ENCODE results near the gene RGS7BP. TPM values are rescaled to one million over a fixed set of nuclear protein-coding genes. Genes with fewer than 3 reads are reported as not detected.
A peak's percentile ranks its signal among the peaks of the same experiment; 100 is the strongest.

Gene RGS7BP
- polyA plus RNA-seq (2013, experiment 1 of 2): 0.15 TPM
- 0.25 TPM for polyA plus RNA-seq (2013, experiment 2 of 2)

- no peaks in the 10 kb centered on the region for H3K9me3 ChIP-seq (ENCODE audit: control insufficient read depth, low read length)
- WGBS, 2 experiments (ENCODE audit: insufficient coverage in 2 of 2): 4 to 5% methylated on average over 44 to 45 of the region's 53 CpGs
- no peak within 1 kb of the TSS for H3K27ac ChIP-seq (ENCODE audit: low read depth, low read length, severe bottlenecking)
- H3K4me3 ChIP-seq (ENCODE audit: extremely low read depth, insufficient read depth, low read length, poor library complexity, severe bottlenecking): peak within 1 kb of the TSS; percentile 52
- no peaks in the 10 kb centered on the region for H3K36me3 ChIP-seq (ENCODE audit: control insufficient read depth, insufficient read depth, low read length)
- peaks cover 16% of the 10 kb centered on the region for H3K4me1 ChIP-seq (ENCODE audit: control insufficient read depth, insufficient read depth, low read length, poor library complexity, severe bottlenecking)
Measured at GRCh38 chr5:64505769-64506566, at the start of gene RGS7BP. TSS of gene RGS7BP (plus strand) at chr5:64506015. CDS start at chr5:64506625, 610 bp downstream.

DNA sequence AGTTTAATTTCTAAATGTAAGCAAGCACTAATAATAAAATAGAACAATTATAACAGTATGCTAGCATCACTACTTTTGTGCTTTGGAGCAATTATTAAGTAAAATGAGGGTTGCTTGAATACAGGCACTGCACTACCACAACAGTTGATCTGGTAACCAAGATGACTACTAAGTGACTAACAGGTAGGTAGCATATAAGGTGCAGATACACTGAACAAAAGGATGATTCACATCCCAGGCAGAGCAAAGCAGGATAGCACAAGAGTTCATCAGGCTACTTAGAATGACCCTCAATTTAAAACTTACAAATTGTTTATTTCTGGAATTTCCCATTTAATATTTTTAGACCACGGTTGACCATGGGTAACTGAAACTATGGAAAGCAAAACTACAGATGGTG is 48.0 kb upstream of the RGS7BP start:
- no peaks in the 10 kb centered on the region for H3K4me1 ChIP-seq (ENCODE audit: control insufficient read depth, insufficient read depth, low read length, poor library complexity, severe bottlenecking)
- H3K27ac ChIP-seq (ENCODE audit: low read depth, low read length, severe bottlenecking): no peak overlapping the region
- H3K9me3 ChIP-seq (ENCODE audit: control insufficient read depth, low read length): no peaks in the 10 kb centered on the region
- H3K36me3 ChIP-seq (ENCODE audit: control insufficient read depth, insufficient read depth, low read length): no peaks in the 10 kb centered on the region
- no CpG with 5 or more reads among the region's 1 CpG for whole genome bisulfite sequencing, 2 experiments (ENCODE audit: insufficient coverage in 2 of 2)
- H3K4me3 ChIP-seq (ENCODE audit: extremely low read depth, insufficient read depth, low read length, poor library complexity, severe bottlenecking): no peak overlapping the region

GRCh38 chr5:64458948-64459347 is 46.9 kb upstream of the RGS7BP start:
- no peak overlapping the region for H3K27ac ChIP-seq (ENCODE audit: low read depth, low read length, severe bottlenecking)
- WGBS, 2 experiments (ENCODE audit: insufficient coverage in 2 of 2): 86 to 100% methylated on average over 2 of the region's 3 CpGs
- no peaks in the 10 kb centered on the region for H3K9me3 ChIP-seq (ENCODE audit: control insufficient read depth, low read length)
- H3K36me3 ChIP-seq (ENCODE audit: control insufficient read depth, insufficient read depth, low read length): no peaks in the 10 kb centered on the region
- H3K4me3 ChIP-seq (ENCODE audit: extremely low read depth, insufficient read depth, low read length, poor library complexity, severe bottlenecking): no peak overlapping the region
- H3K4me1 ChIP-seq (ENCODE audit: control insufficient read depth, insufficient read depth, low read length, poor library complexity, severe bottlenecking): no peaks in the 10 kb centered on the region

GRCh38 chr5:64462391-64462790 is 43.4 kb upstream of the RGS7BP start:
- no peak overlapping the region for H3K27ac ChIP-seq (ENCODE audit: low read depth, low read length, severe bottlenecking)
- H3K4me3 ChIP-seq (ENCODE audit: extremely low read depth, insufficient read depth, low read length, poor library complexity, severe bottlenecking): no peak overlapping the region
- H3K9me3 ChIP-seq (ENCODE audit: control insufficient read depth, low read length): no peaks in the 10 kb centered on the region
- no peaks in the 10 kb centered on the region for H3K36me3 ChIP-seq (ENCODE audit: control insufficient read depth, insufficient read depth, low read length)
- no peaks in the 10 kb centered on the region for H3K4me1 ChIP-seq (ENCODE audit: control insufficient read depth, insufficient read depth, low read length, poor library complexity, severe bottlenecking)
- 100% methylated on average over 1 of the region's 4 CpGs; no CpG with 5 or more reads in 1 of the 2 experiments for WGBS, 2 experiments (ENCODE audit: insufficient coverage in 2 of 2)

DNA sequence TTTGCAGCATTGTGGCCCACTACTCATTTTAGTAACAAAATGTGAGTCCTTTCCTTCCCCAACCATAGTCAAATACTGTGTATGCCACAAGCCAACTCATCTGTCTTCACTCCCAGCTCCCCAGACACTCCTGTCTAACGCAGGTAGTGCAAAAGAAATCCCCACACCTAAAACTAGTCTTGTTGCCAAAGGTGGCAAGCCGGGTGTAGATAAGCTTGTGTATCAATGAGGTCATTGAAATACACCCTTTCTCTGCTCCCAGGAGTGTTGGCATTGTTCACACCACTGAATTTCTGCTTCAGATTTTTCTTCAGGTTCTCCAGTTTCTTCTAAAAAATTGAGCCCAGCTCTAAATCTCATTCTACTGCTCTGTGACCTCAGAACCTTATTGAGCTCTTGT is 19.7 kb upstream of the RGS7BP start:
- no peaks in the 10 kb centered on the region for H3K9me3 ChIP-seq (ENCODE audit: control insufficient read depth, low read length)
- no peak overlapping the region for H3K27ac ChIP-seq (ENCODE audit: low read depth, low read length, severe bottlenecking)
- WGBS, 2 experiments (ENCODE audit: insufficient coverage in 2 of 2): 100% methylated on average over 1 of the region's 2 CpGs; no CpG with 5 or more reads in 1 of the 2 experiments
- H3K4me3 ChIP-seq (ENCODE audit: extremely low read depth, insufficient read depth, low read length, poor library complexity, severe bottlenecking): no peak overlapping the region
- no peaks in the 10 kb centered on the region for H3K36me3 ChIP-seq (ENCODE audit: control insufficient read depth, insufficient read depth, low read length)
- no peaks in the 10 kb centered on the region for H3K4me1 ChIP-seq (ENCODE audit: control insufficient read depth, insufficient read depth, low read length, poor library complexity, severe bottlenecking)

- Histone ChIP-seq H3K4me1 (ENCODE audit: control insufficient read depth, insufficient read depth, low read length, poor library complexity, severe bottlenecking) (no peaks in the 10 kb centered on the region), H3K9me3 (ENCODE audit: control insufficient read depth, low read length) (no peaks in the 10 kb centered on the region), H3K27ac (ENCODE audit: low read depth, low read length, severe bottlenecking) (no peak overlapping the region), H3K36me3 (ENCODE audit: control insufficient read depth, insufficient read depth, low read length) (no peaks in the 10 kb centered on the region), H3K4me3 (ENCODE audit: extremely low read depth, insufficient read depth, low read length, poor library complexity, severe bottlenecking) (no peak overlapping the region)
Measured at GRCh38 chr5:64487283-64487682, 18.5 kb upstream of the RGS7BP start.

- Histone ChIP-seq H3K4me3 (ENCODE audit: extremely low read depth, insufficient read depth, low read length, poor library complexity, severe bottlenecking) (no peak overlapping the region), H3K36me3 (ENCODE audit: control insufficient read depth, insufficient read depth, low read length) (no peaks in the 10 kb centered on the region)
- 63 to 79% methylated on average over 5 of the region's 5 CpGs for WGBS, 2 experiments (ENCODE audit: insufficient coverage in 2 of 2)
Measured at GRCh38 chr5:64489857-64490256, 16.0 kb upstream of the RGS7BP start.

GRCh38 chr5:64497386-64497785 is 8.4 kb upstream of the RGS7BP start:
- no peak overlapping the region for H3K4me3 ChIP-seq (ENCODE audit: extremely low read depth, insufficient read depth, low read length, poor library complexity, severe bottlenecking)
- H3K9me3 ChIP-seq (ENCODE audit: control insufficient read depth, low read length): no peaks in the 10 kb centered on the region
- peak overlapping the region; percentile 44 for H3K27ac ChIP-seq (ENCODE audit: low read depth, low read length, severe bottlenecking)
- WGBS, 2 experiments (ENCODE audit: insufficient coverage in 2 of 2): 14 to 21% methylated on average over 2 of the region's 2 CpGs
- peaks cover 20% of the 10 kb centered on the region for H3K4me1 ChIP-seq (ENCODE audit: control insufficient read depth, insufficient read depth, low read length, poor library complexity, severe bottlenecking)
- H3K36me3 ChIP-seq (ENCODE audit: control insufficient read depth, insufficient read depth, low read length): no peaks in the 10 kb centered on the region

More at GRCh38 chr5:64489857-64490256, 16.0 kb upstream of the RGS7BP start:
- Histone ChIP-seq H3K9me3 (ENCODE audit: control insufficient read depth, low read length) (no peaks in the 10 kb centered on the region), H3K4me1 (ENCODE audit: control insufficient read depth, insufficient read depth, low read length, poor library complexity, severe bottlenecking) (no peaks in the 10 kb centered on the region), H3K27ac (ENCODE audit: low read depth, low read length, severe bottlenecking) (no peak overlapping the region)

DNA sequence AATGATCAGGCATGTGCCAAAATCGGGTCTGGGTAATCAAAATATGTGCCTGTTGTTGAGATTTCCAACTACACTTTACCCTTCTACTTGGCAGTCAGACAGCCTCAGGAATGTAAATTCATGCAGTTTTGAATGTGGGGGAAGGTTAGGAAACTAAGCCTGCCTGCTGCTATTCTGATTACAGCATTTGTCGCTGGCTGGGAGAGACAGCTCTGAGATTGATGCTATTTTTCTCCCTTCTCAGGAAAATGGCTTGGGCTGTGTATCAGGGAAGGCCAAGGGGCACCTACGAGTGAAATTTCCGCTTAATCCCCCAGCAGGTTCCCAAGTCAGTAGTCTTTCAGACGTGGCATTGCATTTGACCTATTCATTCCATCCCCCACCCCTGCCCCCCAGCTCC is 3.6 kb upstream of the RGS7BP start:
- Histone ChIP-seq H3K27ac (ENCODE audit: low read depth, low read length, severe bottlenecking) (no peak overlapping the region), H3K4me3 (ENCODE audit: extremely low read depth, insufficient read depth, low read length, poor library complexity, severe bottlenecking) (no peak overlapping the region), H3K4me1 (ENCODE audit: control insufficient read depth, insufficient read depth, low read length, poor library complexity, severe bottlenecking) (peaks cover 19% of the 10 kb centered on the region), H3K36me3 (ENCODE audit: control insufficient read depth, insufficient read depth, low read length) (no peaks in the 10 kb centered on the region), H3K9me3 (ENCODE audit: control insufficient read depth, low read length) (no peaks in the 10 kb centered on the region)
- WGBS, 2 experiments (ENCODE audit: insufficient coverage in 2 of 2): 36 to 47% methylated on average over 2 to 3 of the region's 5 CpGs

- Histone ChIP-seq H3K4me3 (ENCODE audit: extremely low read depth, insufficient read depth, low read length, poor library complexity, severe bottlenecking) (peak overlapping the region; percentile 52), H3K27ac (ENCODE audit: low read depth, low read length, severe bottlenecking) (no peak overlapping the region), H3K36me3 (ENCODE audit: control insufficient read depth, insufficient read depth, low read length) (no peaks in the 10 kb centered on the region), H3K4me1 (ENCODE audit: control insufficient read depth, insufficient read depth, low read length, poor library complexity, severe bottlenecking) (peaks cover 16% of the 10 kb centered on the region), H3K9me3 (ENCODE audit: control insufficient read depth, low read length) (no peaks in the 10 kb centered on the region)
- WGBS, 2 experiments (ENCODE audit: insufficient coverage in 2 of 2): 1 to 2% methylated on average over 25 to 28 of the region's 39 CpGs
Measured at GRCh38 chr5:64506567-64507263, 900 bp downstream of the RGS7BP start.

GRCh38 chr5:64507264-64507605 is 1.4 kb downstream of the RGS7BP start:
- 23 to 30% methylated on average over 4 to 6 of the region's 6 CpGs for WGBS, 2 experiments (ENCODE audit: insufficient coverage in 2 of 2)
- Histone ChIP-seq H3K9me3 (ENCODE audit: control insufficient read depth, low read length) (no peaks in the 10 kb centered on the region), H3K27ac (ENCODE audit: low read depth, low read length, severe bottlenecking) (no peak overlapping the region), H3K4me1 (ENCODE audit: control insufficient read depth, insufficient read depth, low read length, poor library complexity, severe bottlenecking) (peaks cover 16% of the 10 kb centered on the region), H3K4me3 (ENCODE audit: extremely low read depth, insufficient read depth, low read length, poor library complexity, severe bottlenecking) (no peak overlapping the region), H3K36me3 (ENCODE audit: control insufficient read depth, insufficient read depth, low read length) (no peaks in the 10 kb centered on the region)

All from mesodermal cell (in vitro differentiated cells).